Keratinocyte (primary cell): ENCODE results near the gene NUAK1.

ENCODE experiments used
- CTCF ChIP-seq, 3 experiments: IDR thresholded peaks in 1 of 3; conservative IDR thresholded peaks in 1 of 3; optimal IDR thresholded peaks in 1 of 3; 2 replicates in 2 of 3; 3 replicates in 1 of 3; pipeline versions ENCODE3 to v1.5.1; 2011; ENCODE audit warnings: low read length in 3 of 3, mild to moderate bottlenecking in 3 of 3, moderate library complexity in 2 of 3, control low read depth in 1 of 3, inconsistent platforms in 1 of 3; ENCODE audit not compliant: insufficient read depth in 2 of 3; ENCODE audit errors: extremely low read depth in 1 of 3
- EZH2 ChIP-seq: IDR thresholded peaks from one replicate; pipeline ENCODE4 v1.6.1; 2012; ENCODE audit warnings: inconsistent platforms, mild to moderate bottlenecking, low read length, moderate library complexity

GRCh38 chr12:106054049-106054448 lies 84.7 kb downstream of the NUAK1 start:
- no peak for TF ChIP-seq CTCF (optimal IDR thresholded peaks at IDR 0.05 in 1 of 3, IDR thresholded peaks at IDR 0.05 in 1 of 3, conservative IDR thresholded peaks at IDR 0.05 in 1 of 3; ENCODE audit: extremely low read depth in 1 of 3, insufficient read depth in 2 of 3, low read length in 3 of 3)
- no peak for TF ChIP-seq EZH2
